Neural progenitor cell (in vitro differentiated cells): ENCODE data around the gene RNF121.

Source experiments
- CTCF ChIP-seq: fragments of 200-600 bp; sonication (generic); IDR thresholded peaks from 2 replicates; pipeline ENCODE4 v1.5.1; 2017; ENCODE audit warnings: antibody characterized with exemption, mild to moderate bottlenecking
- EZH2phosphoT487 ChIP-seq: fragments of 200-600 bp; sonication (generic); IDR thresholded peaks from 2 replicates; pipeline ENCODE4 v1.6.1; 2017; ENCODE audit warnings: antibody characterized with exemption

DNA sequence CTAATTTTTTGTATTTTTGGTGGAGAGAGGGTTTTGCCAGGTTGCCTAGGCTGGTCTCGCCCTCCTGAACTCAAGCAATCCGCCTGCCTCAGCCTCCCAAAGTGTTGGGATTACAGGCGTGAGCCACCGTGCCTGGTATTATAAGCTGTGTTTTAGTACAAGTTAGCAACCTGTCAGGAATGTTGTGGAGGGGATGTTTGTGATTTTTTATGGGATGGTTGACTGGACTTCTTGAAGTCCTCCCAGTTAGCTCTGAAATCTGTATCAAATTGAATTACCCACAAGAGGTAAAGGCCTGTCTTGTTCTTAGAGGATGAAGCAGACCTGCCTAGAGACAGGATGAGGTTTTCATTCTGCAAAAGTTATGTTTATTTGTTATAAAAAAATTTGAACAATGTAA, 35.8 kb downstream of the RNF121 start:
- TF ChIP-seq CTCF: no peak
- no peak for TF ChIP-seq EZH2phosphoT487
